HCT116 (cell line): ENCODE data around the gene DCBLD2. TPM values are rescaled to one million over a fixed set of nuclear protein-coding genes. Genes with fewer than 3 reads are reported as not detected.
A peak's percentile ranks its signal among the peaks of the same experiment; 100 is the strongest.

Source experiments
- ATAC-seq: fragments of 200-7000 bp; cut with Tn5 transposase; 2 replicates; pipeline ENCODE4 v1.9.1; 2020; ENCODE audit warnings: mild to moderate bottlenecking, moderate library complexity
- BruUV-seq: library from RNA; stranded (reverse); fragments of 400-500 nt; replicated peaks from 2 replicates; lab custom pipeline; 2021; lab: Mats Ljungman, UMichigan
- CTCF ChIA-PET: fragments of 300-600 bp; sonication (Branson Sonifier 250); formaldehyde crosslinking; loops from one replicate; lab custom pipeline; 2021; ENCODE audit warnings: antibody characterized with exemption; lab: Charles Lee
- POLR2A ChIA-PET: fragments of 300-600, 350-600 bp; sonication (Branson Sonifier 250); formaldehyde crosslinking; loops from one replicate; lab custom pipeline; 2021; ENCODE audit warnings: antibody characterized with exemption; lab: Charles Lee
- RAD21 ChIA-PET, 2 experiments: fragments of 300-600 bp; sonication (Branson Sonifier 250); formaldehyde crosslinking; loops; one replicate each; lab custom pipeline; 2023; ENCODE audit warnings: low total read pairs in 2 of 2; ENCODE audit not compliant: uncharacterized antibody in 2 of 2, unreplicated experiment in 2 of 2, low non-redundant PET in 1 of 2; lab: Charles Lee
- DNase-seq: peaks from one replicate; pipeline ENCODE4 v3.0.0-alpha.2; 2010; ENCODE audit warnings: low read depth, low spot score
- H2AFZ ChIP-seq: fragments of 200-600 bp; shearing (Covaris generic), sonication (generic); 2 replicates; pipeline ENCODE4 v1.6.1; 2017; ENCODE audit warnings: low read depth, mixed run types, mixed read lengths, antibody characterized with exemption, low read length; ENCODE audit not compliant: poor library complexity, severe bottlenecking
- H3K27ac ChIP-seq: 2 replicates; pipeline ENCODE4 v1.5.1; 2012; ENCODE audit warnings: low read depth, low read length
- H3K27me3 ChIP-seq: fragments of 200-600 bp; sonication (generic); 2 replicates; pipeline ENCODE4 v1.6.1; 2016; ENCODE audit warnings: mixed run types, low read length, mixed read lengths; ENCODE audit not compliant: insufficient read depth
- H3K36me3 ChIP-seq, 2 experiments: fragments of 200-500 bp in 1 of 2; fragments of 200-600 bp in 1 of 2; sonication (Bioruptor generic) in 1 of 2; sonication (generic) in 1 of 2; 2 replicates each; pipeline versions ENCODE4 v1.5.1 to v1.6.1; 2014 to 2016; ENCODE audit warnings: low read length in 2 of 2, inconsistent platforms in 1 of 2, mixed read lengths in 1 of 2, mixed run types in 1 of 2; ENCODE audit not compliant: insufficient read depth in 2 of 2, control insufficient read depth in 1 of 2
- H3K4me1 ChIP-seq, 2 experiments: fragments of 200-600 bp in 1 of 2; sonication (generic) in 1 of 2; 2 replicates each; pipeline versions ENCODE4 v1.5.1 to v1.6.1; 2012 to 2017; ENCODE audit warnings: low read length in 2 of 2, inconsistent platforms in 1 of 2, mild to moderate bottlenecking in 1 of 2, mixed read lengths in 1 of 2, mixed run types in 1 of 2, moderate library complexity in 1 of 2; ENCODE audit not compliant: insufficient read depth in 2 of 2, control insufficient read depth in 1 of 2
- H3K4me2 ChIP-seq: fragments of 200-600 bp; sonication (generic); 2 replicates; pipeline ENCODE4 v1.6.1; 2017; ENCODE audit warnings: mixed run types, low read length, mixed read lengths
- H3K4me3 ChIP-seq, 2 experiments: fragments of 200-600 bp in 1 of 2; sonication (generic) in 1 of 2; replicated peaks in 1 of 2; 2 replicates each; pipeline ENCODE4 v1.5.1; 2011 to 2016; ENCODE audit warnings: low read length in 2 of 2, control low read depth in 1 of 2, low read depth in 1 of 2, mild to moderate bottlenecking in 1 of 2, mixed read lengths in 1 of 2, mixed run types in 1 of 2
- H3K79me2 ChIP-seq: fragments of 200-600 bp; sonication (generic); 2 replicates; pipeline ENCODE4 v1.6.1; 2017; ENCODE audit warnings: mild to moderate bottlenecking, mixed run types, low read length, moderate library complexity, mixed read lengths; ENCODE audit not compliant: insufficient read depth
- H3K9ac ChIP-seq: fragments of 200-600 bp; sonication (generic); 2 replicates; pipeline ENCODE4 v1.6.1; 2016; ENCODE audit warnings: low read length, mixed read lengths
- H3K9me2 ChIP-seq: fragments of 200-600 bp; sonication (generic), shearing (Covaris generic); 2 replicates; pipeline ENCODE4 v1.6.1; 2017; ENCODE audit warnings: mixed run types, mild to moderate bottlenecking, moderate library complexity; ENCODE audit not compliant: insufficient read depth
- H3K9me3 ChIP-seq, 2 experiments: fragments of 200-500 bp in 1 of 2; fragments of 200-600 bp in 1 of 2; sonication (Bioruptor generic) in 1 of 2; sonication (generic) in 1 of 2; 2 replicates each; pipeline ENCODE4 v1.6.1; 2014 to 2017; ENCODE audit warnings: low read length in 2 of 2, mixed read lengths in 2 of 2, inconsistent platforms in 1 of 2, low read depth in 1 of 2, mild to moderate bottlenecking in 1 of 2, mixed run types in 1 of 2, moderate library complexity in 1 of 2; ENCODE audit not compliant: control insufficient read depth in 1 of 2, insufficient read depth in 1 of 2
- H4K20me1 ChIP-seq: fragments of 200-600 bp; sonication (generic), shearing (Covaris generic); 2 replicates; pipeline ENCODE4 v1.6.1; 2017; ENCODE audit warnings: mixed run types, mild to moderate bottlenecking, moderate library complexity; ENCODE audit not compliant: insufficient read depth
- CBX3 ChIP-seq: IDR thresholded peaks from 2 replicates; pipeline ENCODE4 v1.6.1; 2012; ENCODE audit warnings: low read depth
- CEBPB ChIP-seq: IDR thresholded peaks from 2 replicates; pipeline ENCODE4 v1.6.1; 2012; ENCODE audit warnings: low read depth
- EGR1 ChIP-seq: IDR thresholded peaks from 2 replicates; pipeline ENCODE4 v1.6.1; 2012; ENCODE audit warnings: low read depth
- ELF1 ChIP-seq: IDR thresholded peaks from 2 replicates; pipeline ENCODE4 v1.6.1; 2012; ENCODE audit warnings: low read depth, borderline replicate concordance
- EZH2 ChIP-seq: fragments of 200-600 bp; sonication (generic); IDR thresholded peaks from 2 replicates; pipeline ENCODE4 v1.6.1; 2017; ENCODE audit warnings: antibody characterized with exemption, mixed run types
- EZH2phosphoT487 ChIP-seq: fragments of 200-600 bp; IDR thresholded peaks from 2 replicates; pipeline ENCODE4 v1.6.1; 2018; ENCODE audit warnings: antibody characterized with exemption, borderline replicate concordance
- FOSL1 ChIP-seq: IDR thresholded peaks from 2 replicates; pipeline ENCODE4 v1.6.1; 2012; ENCODE audit warnings: low read depth
- JUND ChIP-seq: IDR thresholded peaks from 2 replicates; pipeline ENCODE4 v1.6.1; 2012
- POLR2AphosphoS5 ChIP-seq: IDR thresholded peaks from 2 replicates; pipeline ENCODE4 v1.6.1; 2011; ENCODE audit warnings: mild to moderate bottlenecking, low read depth, low read length, moderate library complexity
- RAD21 ChIP-seq: IDR thresholded peaks from 2 replicates; pipeline ENCODE4 v1.6.1; 2012; ENCODE audit warnings: low read depth, mild to moderate bottlenecking
- SIN3A ChIP-seq: IDR thresholded peaks from 2 replicates; pipeline ENCODE4 v1.6.1; 2012; ENCODE audit warnings: low read depth
- SP1 ChIP-seq: IDR thresholded peaks from 2 replicates; pipeline ENCODE4 v1.6.1; 2012; ENCODE audit warnings: low read depth
- SRF ChIP-seq: IDR thresholded peaks from 2 replicates; pipeline ENCODE4 v1.6.1; 2012; ENCODE audit warnings: low read depth
- TCF7L2 ChIP-seq: IDR thresholded peaks from 2 replicates; pipeline ENCODE4 v1.7.0; 2011; ENCODE audit warnings: borderline replicate concordance, inconsistent platforms; ENCODE audit not compliant: insufficient read depth, insufficient read length; ENCODE audit errors: extremely low read depth
- YY1 ChIP-seq: IDR thresholded peaks from 2 replicates; pipeline ENCODE4 v1.6.1; 2011; ENCODE audit warnings: low read length, low read depth, moderate library complexity, mild to moderate bottlenecking; ENCODE audit not compliant: insufficient replicate concordance; ENCODE audit errors: extremely low read depth
- ZFX ChIP-seq: fragments of 450-650 bp; IDR thresholded peaks from 2 replicates; pipeline ENCODE4 v1.6.1; 2017
- ZNF274 ChIP-seq: fragments of 200-500 bp; sonication (Bioruptor generic); IDR thresholded peaks from 2 replicates; pipeline ENCODE4 v1.6.1; 2014; ENCODE audit warnings: mild to moderate bottlenecking, low read depth, low read length, inconsistent platforms
- intact Hi-C: fragments of 100-400 bp; cut with micrococcal nuclease; formaldehyde crosslinking; loops from 2 replicates; pipeline ENCODE4 v1.10.0; 2022
- total RNA-seq: library from RNA; stranded (reverse); gene quantifications from one replicate; pipeline ENCODE4 v1.2.1, GENCODE V29; 2021; ENCODE audit not compliant: unreplicated experiment
- TF ChIP-seq, protein P1 (sequence below): IDR thresholded peaks from 2 replicates; pipeline ENCODE4 v1.6.1; 2012
- TF ChIP-seq, protein P2 (sequence below): IDR thresholded peaks from 2 replicates; pipeline ENCODE4 v1.6.1; 2011; ENCODE audit warnings: mild to moderate bottlenecking, low read length, moderate library complexity; ENCODE audit not compliant: insufficient replicate concordance; ENCODE audit errors: extremely low read depth
- TF ChIP-seq, protein P3 (sequence below): IDR thresholded peaks from 2 replicates; pipeline ENCODE4 v1.6.1; 2012

DCBLD2 gene
- total RNA-seq, 1 experiment from 2014 or later, result 532 TPM

DNA sequence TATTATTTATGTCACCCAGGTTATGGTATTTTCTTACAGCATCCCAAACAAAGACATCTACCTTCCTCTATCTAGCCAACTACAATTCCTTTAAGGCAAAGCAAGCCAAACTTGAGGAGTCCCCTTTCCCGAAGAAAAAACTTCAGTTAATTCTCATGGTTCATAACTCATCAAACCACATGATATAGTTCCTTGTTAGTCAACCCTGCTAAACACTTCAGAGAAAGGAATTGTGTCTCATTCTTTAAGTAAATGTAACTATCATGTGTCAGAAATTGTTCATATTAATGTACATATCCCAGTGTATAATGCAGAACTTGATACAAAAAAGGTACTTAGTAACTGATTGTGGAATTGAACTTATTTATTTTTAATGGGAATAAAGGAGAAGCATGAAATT is 93.9 kb downstream of the DCBLD2 start:
- TF ChIP-seq, protein P1, sequence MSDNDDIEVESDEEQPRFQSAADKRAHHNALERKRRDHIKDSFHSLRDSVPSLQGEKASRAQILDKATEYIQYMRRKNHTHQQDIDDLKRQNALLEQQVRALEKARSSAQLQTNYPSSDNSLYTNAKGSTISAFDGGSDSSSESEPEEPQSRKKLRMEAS, result no peak
- no peak for TF ChIP-seq SP1
- TF ChIP-seq ELF1, result no peak
- TF ChIP-seq EZH2, result no peak
- TF ChIP-seq, protein P2, sequence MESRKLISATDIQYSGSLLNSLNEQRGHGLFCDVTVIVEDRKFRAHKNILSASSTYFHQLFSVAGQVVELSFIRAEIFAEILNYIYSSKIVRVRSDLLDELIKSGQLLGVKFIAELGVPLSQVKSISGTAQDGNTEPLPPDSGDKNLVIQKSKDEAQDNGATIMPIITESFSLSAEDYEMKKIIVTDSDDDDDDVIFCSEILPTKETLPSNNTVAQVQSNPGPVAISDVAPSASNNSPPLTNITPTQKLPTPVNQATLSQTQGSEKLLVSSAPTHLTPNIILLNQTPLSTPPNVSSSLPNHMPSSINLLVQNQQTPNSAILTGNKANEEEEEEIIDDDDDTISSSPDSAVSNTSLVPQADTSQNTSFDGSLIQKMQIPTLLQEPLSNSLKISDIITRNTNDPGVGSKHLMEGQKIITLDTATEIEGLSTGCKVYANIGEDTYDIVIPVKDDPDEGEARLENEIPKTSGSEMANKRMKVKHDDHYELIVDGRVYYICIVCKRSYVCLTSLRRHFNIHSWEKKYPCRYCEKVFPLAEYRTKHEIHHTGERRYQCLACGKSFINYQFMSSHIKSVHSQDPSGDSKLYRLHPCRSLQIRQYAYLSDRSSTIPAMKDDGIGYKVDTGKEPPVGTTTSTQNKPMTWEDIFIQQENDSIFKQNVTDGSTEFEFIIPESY, result no peak
- no peak for TF ChIP-seq SRF
- no peak for TF ChIP-seq EGR1
- no peak for TF ChIP-seq YY1
- TF ChIP-seq RAD21, result no peak
- TF ChIP-seq, protein P3, sequence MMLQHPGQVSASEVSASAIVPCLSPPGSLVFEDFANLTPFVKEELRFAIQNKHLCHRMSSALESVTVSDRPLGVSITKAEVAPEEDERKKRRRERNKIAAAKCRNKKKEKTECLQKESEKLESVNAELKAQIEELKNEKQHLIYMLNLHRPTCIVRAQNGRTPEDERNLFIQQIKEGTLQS, result no peak
- TF ChIP-seq SIN3A, result no peak
- TF ChIP-seq EZH2phosphoT487, result no peak
- TF ChIP-seq JUND, result no peak
- TF ChIP-seq TCF7L2, result no peak
- TF ChIP-seq ZNF274, result no peak
- TF ChIP-seq CBX3, result no peak
- TF ChIP-seq ZFX, result no peak
- TF ChIP-seq FOSL1, result no peak
- TF ChIP-seq POLR2AphosphoS5, result no peak
- TF ChIP-seq CEBPB, result no peak
- ChIA-PET RAD21 (no interaction called here), CTCF (no interaction called here), POLR2A (no interaction called here)
- no peaks in the 10 kb centered on the region for H3K9me3 ChIP-seq
- no peak overlapping the region for H2AFZ ChIP-seq
- intact Hi-C loops, result no loop called here
- no peaks in the 10 kb centered on the region; the same call in 1 of the 2 replicates for H4K20me1 ChIP-seq
- H3K4me1 ChIP-seq, result no peaks in the 10 kb centered on the region
- H3K9me2 ChIP-seq, result no peaks in the 10 kb centered on the region
- ATAC-seq (no peak), DNase-seq (no peak)
- no peak overlapping the region for H3K4me2 ChIP-seq
- H3K4me3 ChIP-seq, result no peak overlapping the region
- BruUV-seq, result TSS peak; percentile 0
- no peaks in the 10 kb centered on the region for H3K27me3 ChIP-seq
- no peak overlapping the region for H3K9ac ChIP-seq
- H3K79me2 ChIP-seq, result peaks cover 47% of the 10 kb centered on the region
- no peak overlapping the region for H3K27ac ChIP-seq
- H3K36me3 ChIP-seq, result peaks cover 70 to 72% of the 10 kb centered on the region in 2 experiments
